Dedifferentiated amniotic fluid mesenchymal stem cell (primary cell): Measurements from ENCODE around the gene IFNA5.

Source experiments
- DNase-seq: peaks from one replicate; pipeline ENCODE4 v3.0.0-alpha.2; 2016; ENCODE audit errors: extremely low spot score

The IFNA5 gene

DNA sequence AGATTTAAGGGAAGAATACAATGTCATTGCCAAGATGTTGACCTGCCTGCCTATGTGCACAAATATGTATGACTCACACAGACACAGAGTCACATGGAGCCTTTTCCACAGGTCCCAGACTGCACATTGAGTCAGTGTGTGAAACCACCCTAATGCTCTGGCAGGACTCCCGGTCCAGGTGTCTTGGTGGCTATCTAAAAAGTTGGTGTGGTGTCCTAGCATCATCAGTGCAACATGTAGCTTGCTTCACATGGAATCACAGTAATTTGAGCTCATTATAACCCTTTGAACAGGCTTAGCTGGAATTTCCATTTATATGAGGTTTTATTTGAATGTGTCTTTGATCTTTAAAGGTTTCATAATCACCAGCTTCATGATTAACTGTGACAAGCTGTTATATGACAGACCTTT, 10.7 kb downstream of the IFNA5 start:
- no peak for DNase-seq

DNA sequence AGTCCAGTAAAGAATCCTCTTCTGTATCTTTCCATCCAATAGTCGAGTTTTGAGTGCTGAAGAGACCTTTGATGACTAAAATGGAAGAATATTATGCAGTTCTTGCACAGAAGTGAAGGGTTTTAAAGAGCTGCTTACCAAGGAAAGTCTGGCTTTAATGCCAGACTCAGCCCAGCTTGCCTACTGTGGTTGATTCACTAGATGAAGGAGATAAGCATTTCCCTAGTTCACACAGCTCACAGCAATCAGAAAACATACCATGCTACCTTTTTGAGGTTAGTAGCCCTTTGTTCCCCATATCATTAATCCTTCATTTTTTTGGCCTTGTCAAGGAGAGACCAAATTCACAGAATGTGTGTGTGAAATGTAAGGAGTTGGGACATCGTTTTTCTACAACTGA, 15.3 kb downstream of the IFNA5 start:
- no peak for DNase-seq

DNA sequence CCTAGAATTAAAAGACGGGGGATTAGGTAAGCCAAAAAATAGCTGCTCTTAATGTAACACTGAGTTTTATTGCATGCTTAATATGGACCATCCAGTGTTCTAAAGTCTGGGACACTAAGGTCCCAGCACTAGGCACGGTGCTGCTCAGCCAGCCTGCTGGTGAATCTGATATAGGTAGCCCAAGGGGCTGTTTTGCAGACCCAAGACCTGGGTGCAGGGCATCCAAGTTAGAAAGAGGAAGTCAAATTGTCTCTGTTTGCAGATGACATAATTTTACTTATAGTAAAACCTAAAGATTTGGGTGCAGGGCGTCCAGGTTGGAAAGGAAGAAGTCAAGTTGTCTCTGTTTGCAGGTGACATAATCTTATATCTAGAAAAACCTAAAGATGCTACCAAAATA, 17.8 kb downstream of the IFNA5 start:
- DNase-seq = no peak

DNA sequence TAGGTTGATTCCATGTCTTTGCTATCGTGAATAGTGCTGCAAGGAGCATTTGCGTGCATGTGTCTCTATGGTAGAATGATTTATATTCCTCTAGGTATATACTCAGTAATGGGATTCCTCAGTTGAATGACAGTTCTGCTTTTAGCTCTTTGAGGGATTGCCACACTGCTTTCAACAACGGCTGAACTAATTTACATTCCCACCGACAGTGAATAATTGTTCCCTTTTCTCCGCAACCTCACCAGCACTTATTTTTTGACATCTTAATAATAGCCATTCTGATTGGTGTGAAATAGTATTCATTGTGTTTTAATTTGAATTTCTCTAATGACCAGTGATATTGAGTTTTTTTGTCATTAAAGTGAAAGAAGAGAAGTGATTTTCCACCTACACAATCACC, 18.5 kb downstream of the IFNA5 start:
- DNase-seq = no peak

DNA sequence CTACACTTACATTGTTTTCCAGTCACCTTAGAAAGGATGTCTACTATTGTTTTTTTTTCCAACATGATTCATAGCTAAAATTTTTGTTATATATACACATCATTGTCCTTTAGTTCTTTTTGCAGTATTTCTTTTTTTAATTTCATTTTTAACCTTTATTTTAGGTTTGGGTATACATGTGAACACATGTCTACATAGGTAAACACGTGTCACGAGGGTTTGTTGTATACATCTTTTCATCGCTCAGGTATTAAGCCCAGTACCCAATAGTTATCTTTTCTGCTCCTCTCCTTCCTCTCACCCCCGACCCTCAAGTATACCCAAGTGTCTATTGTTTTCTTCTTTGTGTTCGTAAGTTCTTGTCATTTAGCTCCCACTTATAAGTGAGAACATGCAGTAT, 19.0 kb downstream of the IFNA5 start:
- no peak for DNase-seq

DNA sequence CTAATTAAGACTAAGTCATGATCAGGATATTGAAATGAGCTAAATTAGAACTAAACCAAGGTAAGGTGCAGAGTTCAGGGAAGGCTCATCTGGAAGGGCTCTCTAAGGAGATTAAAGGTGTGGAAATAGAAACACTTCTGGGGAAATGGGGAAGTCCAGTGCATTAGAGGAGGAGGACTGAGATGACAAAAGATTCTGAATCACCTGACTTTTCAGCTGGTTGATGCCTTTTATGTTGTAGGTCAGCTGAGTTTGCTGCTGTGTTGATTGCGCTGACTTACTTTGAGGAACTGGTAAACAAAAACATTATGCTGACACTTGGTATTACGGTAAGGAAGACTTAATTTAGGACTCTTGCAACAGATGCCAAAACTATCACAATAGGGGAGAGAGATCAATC, 23.8 kb downstream of the IFNA5 start:
- DNase-seq = no peak

DNA sequence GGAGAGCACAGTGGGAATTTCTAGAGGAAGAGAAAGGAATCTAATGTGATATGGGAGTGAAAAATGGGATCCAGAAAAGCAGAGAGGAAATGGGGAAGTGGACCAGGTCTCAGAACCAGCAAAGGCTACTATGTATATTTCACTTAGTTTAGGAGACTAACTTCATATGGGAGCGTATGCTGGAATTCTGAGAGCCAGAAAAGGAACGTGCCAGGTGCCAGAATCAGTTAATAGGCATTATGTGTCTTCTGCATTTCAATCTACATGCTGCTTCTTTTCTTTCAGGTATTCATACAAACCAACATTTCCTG, 36.8 kb downstream of the IFNA5 start:
- DNase-seq = no peak

DNA sequence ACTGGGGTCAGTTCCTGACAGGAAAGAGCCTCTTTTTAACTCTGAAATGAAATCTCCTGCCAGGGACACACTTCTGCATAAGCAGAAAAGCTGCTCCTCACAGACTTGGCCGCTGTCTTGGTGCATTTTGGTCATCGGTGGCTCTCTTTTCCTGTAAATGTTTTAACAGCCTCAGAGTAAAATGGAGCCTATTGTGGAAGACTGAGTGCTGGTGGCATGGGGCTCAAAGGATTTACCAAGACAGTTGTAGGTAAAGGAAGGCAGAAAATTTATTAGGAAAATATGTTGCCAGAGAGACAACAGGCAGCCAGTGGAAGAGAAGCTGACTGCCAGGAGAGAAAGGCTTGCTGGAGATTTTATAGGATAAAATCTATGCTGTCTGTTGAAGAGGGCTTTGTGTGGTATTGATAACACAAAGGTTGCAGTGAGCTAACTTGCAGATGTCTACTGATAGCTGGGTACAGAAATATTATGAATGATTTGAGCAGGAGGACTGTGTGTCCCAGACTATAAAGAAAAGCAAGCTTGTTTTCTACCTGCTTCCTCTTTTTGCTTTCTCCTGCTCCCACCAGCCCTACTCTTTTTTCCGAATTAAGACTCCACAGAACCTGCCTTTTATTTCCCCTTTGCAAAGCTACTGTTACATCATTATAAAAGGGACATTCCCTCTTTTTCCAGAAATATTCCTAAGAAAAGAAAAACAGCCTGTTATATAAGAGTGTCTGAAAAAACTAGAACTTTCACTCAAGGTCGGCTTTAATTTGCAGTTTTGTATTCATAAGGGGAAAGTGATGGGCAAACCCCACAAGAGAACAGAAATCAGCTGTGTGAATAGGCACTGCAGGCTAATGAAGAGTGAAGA, 37.4 kb downstream of the IFNA5 start:
- no peak for DNase-seq

DNA sequence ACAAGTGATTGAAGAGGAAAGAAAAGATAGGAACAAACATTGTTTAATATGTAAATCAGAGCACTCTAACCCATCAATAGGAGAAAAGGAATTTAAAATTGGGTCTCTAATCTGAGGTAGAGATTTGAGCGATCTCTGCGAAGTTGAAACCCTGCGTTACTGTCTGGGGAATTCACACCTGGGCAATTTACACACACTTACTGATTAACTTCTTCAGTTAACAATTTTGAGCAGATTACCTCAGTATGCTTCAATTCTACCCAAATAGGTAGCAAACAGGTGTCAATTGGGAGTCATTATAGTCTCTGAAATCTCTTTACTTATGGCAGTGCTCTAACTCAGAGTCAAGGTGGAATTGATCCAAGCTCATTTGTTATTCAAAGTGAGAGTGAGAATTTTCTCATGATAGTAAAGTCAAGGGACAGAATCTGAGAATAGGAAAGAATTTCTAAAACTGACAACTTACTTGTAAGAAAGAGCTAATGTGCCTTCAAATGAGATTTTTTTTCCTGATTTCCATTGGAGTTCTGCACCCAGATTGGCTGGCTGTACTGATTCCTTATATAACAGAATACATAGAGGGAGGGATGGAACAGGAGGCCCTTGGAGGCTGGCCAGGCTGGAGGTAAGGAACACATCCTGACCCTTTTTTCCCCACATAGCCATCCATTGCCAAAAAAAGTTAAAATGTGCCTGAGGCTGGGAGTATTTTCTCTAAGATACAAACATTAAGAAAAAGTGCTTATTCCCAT, 38.2 kb downstream of the IFNA5 start:
- no peak for DNase-seq

DNA sequence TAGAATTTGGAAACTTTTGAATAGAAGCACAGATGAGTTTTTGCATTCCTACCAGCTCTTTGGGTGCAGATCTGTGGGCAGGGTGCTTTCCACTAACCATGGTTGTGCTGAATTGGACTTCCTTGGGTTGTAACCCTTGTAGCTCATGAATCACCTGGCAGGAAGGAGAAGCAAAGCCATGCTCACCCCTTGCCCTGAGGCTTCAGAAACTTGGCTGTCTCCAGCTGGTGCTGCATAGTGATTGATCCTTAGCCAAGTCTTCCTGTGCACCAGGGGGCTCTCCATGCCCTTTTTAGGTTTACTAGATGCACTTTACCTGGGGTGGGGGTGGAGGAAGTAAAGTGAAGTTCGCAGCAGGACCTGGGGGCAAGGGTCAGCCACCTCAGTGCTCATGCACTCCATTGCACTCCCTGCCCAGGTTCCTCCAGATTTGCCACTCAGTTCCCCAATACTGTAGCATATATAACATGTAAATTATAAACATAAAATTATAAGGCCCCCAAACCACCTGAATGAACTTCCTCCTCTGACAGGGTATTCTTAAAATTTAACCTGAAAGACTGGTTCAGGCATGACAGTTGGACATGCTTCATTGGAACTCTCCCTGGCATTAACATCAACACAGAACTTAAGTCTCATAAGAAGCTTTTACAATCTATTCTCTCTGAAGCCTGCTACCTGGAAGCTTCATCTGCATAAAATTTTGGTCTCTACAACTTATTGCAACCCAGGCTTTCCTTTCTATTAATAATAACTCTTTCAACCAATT, 39.5 kb downstream of the IFNA5 start:
- DNase-seq = no peak

DNA sequence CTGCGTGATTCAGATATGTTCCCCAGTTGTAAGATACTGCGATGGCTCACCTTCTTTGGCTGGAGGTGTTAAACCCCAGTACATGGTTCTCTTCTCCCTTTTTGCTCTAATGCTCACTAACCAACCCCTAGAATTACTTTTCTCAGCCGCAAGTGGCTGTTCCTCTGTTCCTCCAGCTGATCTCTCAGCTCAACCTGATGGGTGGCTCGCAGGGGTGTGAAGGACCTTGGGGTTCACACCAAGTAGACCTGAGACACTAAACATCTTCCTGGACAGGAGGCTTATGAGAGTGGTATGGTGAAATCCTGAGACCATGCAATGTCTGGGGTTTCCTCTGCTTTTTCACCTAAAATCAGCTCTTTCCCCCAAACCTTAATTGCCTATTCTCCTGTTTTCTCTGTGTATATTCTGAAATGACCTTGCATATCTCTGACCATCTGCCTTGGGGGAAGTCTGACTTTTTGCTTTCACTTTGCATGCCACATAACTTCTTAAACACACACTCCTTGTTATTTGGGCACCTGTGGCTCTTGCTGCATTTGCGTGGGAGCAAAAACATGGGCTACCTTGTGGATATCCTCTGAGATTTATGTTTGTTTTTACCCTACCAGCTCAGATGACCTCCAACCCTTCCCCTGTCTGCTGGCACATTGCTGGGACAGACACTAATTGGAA, 49.4 kb downstream of the IFNA5 start:
- no peak for DNase-seq
